MM.1S (cell line): ENCODE measurements around the gene PNMA8C.

Source experiments
- CTCF ChIP-seq: fragments of 300-600 bp; sonication (generic); IDR thresholded peaks from 2 replicates; pipeline ENCODE4 v1.5.1; 2016; ENCODE audit warnings: antibody characterized with exemption, low read length, mixed read lengths
- EZH2phosphoT487 ChIP-seq: fragments of 300-600 bp; sonication (generic); IDR thresholded peaks from 2 replicates; pipeline ENCODE4 v1.6.1; 2018; ENCODE audit warnings: antibody characterized with exemption, low read length

GRCh38 chr19:46470376-46470775 is 41.6 kb upstream of the PNMA8C start:
- TF ChIP-seq EZH2phosphoT487 (no peak), CTCF (no peak)
